Spleen (tissue), 7 donors: ENCODE data around the gene PDILT.
"Not testable (repeated sequence)": the region's sequence is repeated elsewhere in the genome, so short reads cannot be mapped to it uniquely, and the experiment has no call there.

Experiments
- POLR2A ChIP-seq, 3 donors: fragments of 450-650 bp; IDR thresholded peaks; one replicate each; pipeline ENCODE4 v1.5.1; 2017; ENCODE audit warnings: antibody characterized with exemption in 3 of 3, mild to moderate bottlenecking in 1 of 3
- TF ChIP-seq, protein P1 (sequence below), 11 experiments: fragments of 200-600 bp in 7 of 11; fragments of 450-650 bp in 4 of 11; sonication (generic) in 4 of 11; IDR thresholded peaks in 8 of 11; conservative IDR thresholded peaks in 3 of 11; 1 replicate in 7 of 11; 2 replicates in 4 of 11; pipeline versions ENCODE4 v1.4.0 to v1.8.0; 2016 to 2021; ENCODE audit warnings: antibody characterized with exemption in 11 of 11, inconsistent platforms in 4 of 11, mild to moderate bottlenecking in 1 of 11
- donor health status: DM: no; HTN: no; CAD: no; lungs with moderate emphysema.
- donor health status: DM: no; HTN: no; CAD: no.
- donor health status: DM: no; HTN: no; CAD: no.

DNA sequence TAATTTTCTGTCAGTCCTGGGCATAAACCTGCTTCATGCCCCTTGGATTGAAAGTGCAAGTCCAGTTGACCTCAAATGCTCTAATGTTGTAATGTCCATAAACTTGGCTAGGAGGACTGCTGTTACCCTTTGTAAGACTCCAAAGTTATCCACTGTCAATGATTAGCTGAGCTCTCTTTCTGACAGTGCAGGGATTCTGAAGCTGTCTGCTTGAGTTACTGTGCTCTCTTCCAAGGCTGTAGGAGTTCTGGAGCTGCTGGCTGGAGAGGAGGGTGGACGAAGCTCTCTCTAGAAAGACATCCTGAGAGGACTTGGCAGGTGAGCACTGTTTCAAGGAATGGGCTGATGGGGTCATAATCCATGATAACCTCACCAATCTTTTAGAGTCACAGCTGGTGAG, 46.8 kb upstream of the PDILT start, which contains the start of gene ACSM2A:
- TF ChIP-seq POLR2A (IDR thresholded peaks at IDR 0.05): not testable (repeated sequence)
- TF ChIP-seq, protein P1, sequence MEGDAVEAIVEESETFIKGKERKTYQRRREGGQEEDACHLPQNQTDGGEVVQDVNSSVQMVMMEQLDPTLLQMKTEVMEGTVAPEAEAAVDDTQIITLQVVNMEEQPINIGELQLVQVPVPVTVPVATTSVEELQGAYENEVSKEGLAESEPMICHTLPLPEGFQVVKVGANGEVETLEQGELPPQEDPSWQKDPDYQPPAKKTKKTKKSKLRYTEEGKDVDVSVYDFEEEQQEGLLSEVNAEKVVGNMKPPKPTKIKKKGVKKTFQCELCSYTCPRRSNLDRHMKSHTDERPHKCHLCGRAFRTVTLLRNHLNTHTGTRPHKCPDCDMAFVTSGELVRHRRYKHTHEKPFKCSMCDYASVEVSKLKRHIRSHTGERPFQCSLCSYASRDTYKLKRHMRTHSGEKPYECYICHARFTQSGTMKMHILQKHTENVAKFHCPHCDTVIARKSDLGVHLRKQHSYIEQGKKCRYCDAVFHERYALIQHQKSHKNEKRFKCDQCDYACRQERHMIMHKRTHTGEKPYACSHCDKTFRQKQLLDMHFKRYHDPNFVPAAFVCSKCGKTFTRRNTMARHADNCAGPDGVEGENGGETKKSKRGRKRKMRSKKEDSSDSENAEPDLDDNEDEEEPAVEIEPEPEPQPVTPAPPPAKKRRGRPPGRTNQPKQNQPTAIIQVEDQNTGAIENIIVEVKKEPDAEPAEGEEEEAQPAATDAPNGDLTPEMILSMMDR (IDR thresholded peaks at IDR 0.05 in 8 of 11, conservative IDR thresholded peaks at IDR 0.05 in 3 of 11): not testable (repeated sequence)
